Measurements from ENCODE around the gene PPL. TPM values are rescaled to one million over a fixed set of nuclear protein-coding genes. Genes with fewer than 3 reads are reported as not detected.

The PPL gene
- total and polyA plus RNA-seq, 8 donors = 5.8 to 98.8 (median 22.8) TPM

- 0 to 1% (median 0%) methylated on average over 8 to 126 of the region's 126 CpGs for WGBS, 5 donors
- TF ChIP-seq POLR2AphosphoS5 (IDR thresholded peaks at IDR 0.05) (peak; percentile 76 to 88 (median 87)), EP300 (IDR thresholded peaks at IDR 0.05) (no peak), POLR2A (IDR thresholded peaks at IDR 0.05) (peak in 2 of 4 donors; percentile 20 to 55), CTCF (IDR thresholded peaks at IDR 0.05) (no peak)
- Histone ChIP-seq H3K36me3 (peaks cover 23 to 36% (median 34%) of the 10 kb centered on the region in 4 donors), H3K27me3 (no peaks in the 10 kb centered on the region), H3K4me1 (peaks cover 35 to 67% (median 48%) of the 10 kb centered on the region in 4 donors), H3K27ac (peak within 1 kb of the TSS; percentile 97 to 99 (median 98)), H3K9me3 (no peaks in the 10 kb centered on the region), H3K4me3 (peak within 1 kb of the TSS; percentile 77 to 96 (median 94))
- peak; percentile 100 for DNase-seq
- intact Hi-C loops (cut with DNase I; ENCODE audit: low total_unique reads) = no loop called here
Measured at GRCh38 chr16:4846901-4847773, 89.8 kb downstream of the PPL start, which contains the start of the genes GLYR1 and UBN1. Gene GLYR1 (minus strand): TSS chr16:4847288. CDS start chr16:4847265, 23 bp downstream. Gene UBN1 (plus strand): TSS chr16:4847481. CDS start chr16:4852918, 5,437 bp downstream.

GRCh38 chr16:4846503-4846900 is 90.4 kb downstream of the PPL start:
- no peaks in the 10 kb centered on the region for H3K9me3 ChIP-seq
- H3K27ac ChIP-seq = peak overlapping the region; percentile 97 to 99 (median 98)
- H3K36me3 ChIP-seq = peaks cover 29 to 42% (median 40%) of the 10 kb centered on the region in 4 donors
- no peaks in the 10 kb centered on the region for H3K27me3 ChIP-seq
- WGBS, 5 donors = 0 to 1% (median 0%) methylated on average over 14 to 27 of the region's 27 CpGs
- intact Hi-C loops (cut with DNase I; ENCODE audit: low total_unique reads) = no loop called here
- DNase-seq = peak; percentile 66 to 85
- peaks cover 31 to 61% (median 45%) of the 10 kb centered on the region in 4 donors for H3K4me1 ChIP-seq
- TF ChIP-seq EP300 (IDR thresholded peaks at IDR 0.05) (no peak), POLR2AphosphoS5 (IDR thresholded peaks at IDR 0.05) (peak in 2 of 3 donors; percentile 43 to 54), POLR2A (IDR thresholded peaks at IDR 0.05) (peak in 1 of 4 donors; percentile 39), CTCF (IDR thresholded peaks at IDR 0.05) (no peak)
- peak overlapping the region; percentile 77 to 96 (median 94) for H3K4me3 ChIP-seq

- 74 to 78% (median 77%) methylated on average over 5 of the region's 5 CpGs for WGBS, 5 donors
- peaks cover 9 to 21% (median 11%) of the 10 kb centered on the region in 4 donors for H3K4me1 ChIP-seq
- TF ChIP-seq EP300 (IDR thresholded peaks at IDR 0.05) = no peak
Measured at GRCh38 chr16:4840984-4841383, 96.0 kb downstream of the PPL start.

GRCh38 chr16:4839942-4840341 is 97.0 kb downstream of the PPL start:
- no peak overlapping the region for H3K27ac ChIP-seq
- H3K4me1 ChIP-seq = peaks cover 0 to 11% (median 1%) of the 10 kb centered on the region in 4 donors
- peaks cover 69 to 100% (median 97%) of the 10 kb centered on the region in 4 donors for H3K36me3 ChIP-seq
- TF ChIP-seq EP300 (IDR thresholded peaks at IDR 0.05) (no peak), CTCF (IDR thresholded peaks at IDR 0.05) (no peak), POLR2A (IDR thresholded peaks at IDR 0.05) (no peak), POLR2AphosphoS5 (IDR thresholded peaks at IDR 0.05) (no peak)
- intact Hi-C loops (cut with DNase I; ENCODE audit: low total_unique reads) = no loop called here
- H3K27me3 ChIP-seq = no peaks in the 10 kb centered on the region
- H3K9me3 ChIP-seq = no peaks in the 10 kb centered on the region
- no peak overlapping the region for H3K4me3 ChIP-seq
- WGBS, 5 donors = 86 to 90% (median 86%) methylated on average over 5 of the region's 5 CpGs
- no peak for DNase-seq

More at GRCh38 chr16:4840984-4841383, 96.0 kb downstream of the PPL start:
- intact Hi-C loops (cut with DNase I; ENCODE audit: low total_unique reads) = no loop called here
- Histone ChIP-seq H3K9me3 (no peaks in the 10 kb centered on the region), H3K4me3 (no peak overlapping the region), H3K27me3 (no peaks in the 10 kb centered on the region), H3K36me3 (peaks cover 70 to 97% (median 94%) of the 10 kb centered on the region in 4 donors), H3K27ac (no peak overlapping the region)
- no peak for DNase-seq
